Left colon (tissue), 2 donors: ENCODE results near the gene BOLA1. TPM values are rescaled to one million over a fixed set of nuclear protein-coding genes. Genes with fewer than 3 reads are reported as not detected.
A peak's percentile ranks its signal among the peaks of the same experiment; 100 is the strongest.
"Not testable (repeated sequence)": the region's sequence is repeated elsewhere in the genome, so short reads cannot be mapped to it uniquely, and the experiment has no call there.

ENCODE experiments used
- ATAC-seq: fragments of 200-7000 bp; cut with Tn5 transposase; one replicate; pipeline ENCODE4 v1.9.1; 2020; ENCODE audit warnings: mild to moderate bottlenecking, moderate library complexity
- DNase-seq, 2 donors: peaks; one replicate each; pipeline ENCODE4 v3.0.0-alpha.2; 2020
- intact Hi-C, 2 donors: fragments of 100-400 bp; cut with DNase I in 1 of 2; cut with micrococcal nuclease in 1 of 2; formaldehyde crosslinking; loops; one replicate each; pipeline versions ENCODE4 v1.11.2 to v1.14.0; 2022; cut with DNase I, micrococcal nuclease
- total RNA-seq, 2 donors: library from RNA; stranded (reverse); fragmentation: NEBNext Ultra II Directional; extraction: Animal tissue kit (Norgen Biotek cat#: 25700); gene quantifications; one replicate each; pipeline ENCODE4 v1.2.1, GENCODE V29; 2021
- donor health status: DM: no; HTN: no; CAD: no.
- donor health status: DM: yes; HTN: yes; CAD: no.

The BOLA1 gene
- total RNA-seq, 2 donors from 2014 or later, result 11.0 to 12.6 TPM

- peak; percentile 87 to 88 for DNase-seq
- ATAC-seq, result peak; percentile 44
- intact Hi-C loops, result no loop called here
These were observed 13.8 kb upstream of the BOLA1 start for GRCh38 chr1:149885339-149886120.

GRCh38 chr1:149886121-149886395 is 13.3 kb upstream of the BOLA1 start:
- ATAC-seq, result peak; percentile 1
- intact Hi-C loops, DNase-seq: not testable (repeated sequence)

- DNase-seq (peak; percentile 82 to 94), ATAC-seq (peak; percentile 70)
- intact Hi-C loops, result no loop called here
These were observed 12.8 kb upstream of the BOLA1 start for GRCh38 chr1:149886396-149887195.

- ATAC-seq, intact Hi-C loops, DNase-seq: not testable (repeated sequence)
These were observed 12.2 kb upstream of the BOLA1 start for GRCh38 chr1:149887196-149887455.

GRCh38 chr1:149887456-149888246 is 11.7 kb upstream of the BOLA1 start:
- ATAC-seq (peak; percentile 61), DNase-seq (peak; percentile 76 to 91)
- intact Hi-C loops, result no loop called here

GRCh38 chr1:149888247-149888998 is 10.9 kb upstream of the BOLA1 start:
- peak; percentile 36 for ATAC-seq
- DNase-seq, result peak; percentile 84 to 86
- intact Hi-C loops, result no loop called here

GRCh38 chr1:149888999-149889289 is 10.4 kb upstream of the BOLA1 start:
- intact Hi-C loops, result no loop called here
- ATAC-seq (no peak), DNase-seq (peak in 1 of 2 donors; percentile 43)

GRCh38 chr1:149896575-149896974 is 2.8 kb upstream of the BOLA1 start:
- no peak for ATAC-seq
- intact Hi-C loops, result loop anchor here in 1 of 2 donors (10.0 kb wide), 2 partner anchors 168 to 268 kb away; partner anchors contain the start of gene VPS45
- no peak for DNase-seq

- intact Hi-C loops, result no loop called here
- ATAC-seq (no peak), DNase-seq (no peak)
These were observed 4.6 kb downstream of the BOLA1 start for GRCh38 chr1:149903836-149904491.

- intact Hi-C loops, result no loop called here
- ATAC-seq (no peak), DNase-seq (no peak)
These were observed 7.3 kb downstream of the BOLA1 start for GRCh38 chr1:149906570-149907075.

- DNase-seq (no peak), ATAC-seq (no peak)
- intact Hi-C loops, result no loop called here
These were observed 15.2 kb downstream of the BOLA1 start for GRCh38 chr1:149914545-149914944.

- no peak for DNase-seq
- intact Hi-C loops, result no loop called here
- ATAC-seq, result no peak
These were observed 16.2 kb downstream of the BOLA1 start for GRCh38 chr1:149915429-149916192.

GRCh38 chr1:149916193-149916897 is 17.0 kb downstream of the BOLA1 start:
- intact Hi-C loops, result no loop called here
- ATAC-seq (no peak), DNase-seq (no peak)

- DNase-seq, result no peak
These were observed 17.5 kb downstream of the BOLA1 start for GRCh38 chr1:149916898-149917252.

GRCh38 chr1:149917571-149918144 is 18.3 kb downstream of the BOLA1 start, which contains the start of gene SV2A:
SV2A (minus strand) TSS chr1:149917844; CDS start chr1:149913840, 4,004 bp downstream.
- DNase-seq (peak in 1 of 2 donors; percentile 35), ATAC-seq (peak; percentile 7)
- intact Hi-C loops, result no loop called here

More at GRCh38 chr1:149916898-149917252, 17.5 kb downstream of the BOLA1 start:
- intact Hi-C loops, result no loop called here
- ATAC-seq, result no peak

- ATAC-seq, result no peak
- intact Hi-C loops, result no loop called here
- DNase-seq, result no peak
These were observed 24.3 kb downstream of the BOLA1 start for GRCh38 chr1:149923626-149924025.

GRCh38 chr1:149925345-149925744 is 26.0 kb downstream of the BOLA1 start:
- intact Hi-C loops, result no loop called here
- ATAC-seq, result no peak
- no peak for DNase-seq
